IMR-90 (cell line): ENCODE data around the gene KIF25. TPM values are rescaled to one million over a fixed set of nuclear protein-coding genes. Genes with fewer than 3 reads are reported as not detected.

Source experiments
- ATAC-seq: fragments of 200-7000 bp; cut with Tn5 transposase; 2 replicates; pipeline ENCODE4 v1.9.1; 2020; ENCODE audit warnings: low read depth, mild to moderate bottlenecking, moderate library complexity
- BruUV-seq: library from RNA; stranded (reverse); fragments of 400-500 nt; replicated peaks from 2 replicates; lab custom pipeline; 2021; lab: Mats Ljungman, UMichigan
- CTCF ChIA-PET: fragments of 300-600 bp; formaldehyde crosslinking; extraction: SDS; loops from one replicate; lab custom pipeline; 2021; ENCODE audit warnings: antibody characterized with exemption; lab: Yijun Ruan, JAX
- POLR2A ChIA-PET: fragments of 300-600 bp; sonication (Branson Sonifier 250); formaldehyde crosslinking; loops from one replicate; lab custom pipeline; 2022; ENCODE audit warnings: antibody characterized with exemption; ENCODE audit not compliant: unreplicated experiment; lab: Charles Lee
- DNase-seq: peaks from one replicate; pipeline ENCODE4 v3.0.0; 2013
- H2AFZ ChIP-seq: replicated peaks from 2 replicates; pipeline ENCODE3; 2013; ENCODE audit warnings: low read length, mild to moderate bottlenecking; ENCODE audit not compliant: poor library complexity
- H2AK5ac ChIP-seq: 2 replicates; pipeline ENCODE4 v1.6.1; 2013; ENCODE audit warnings: low read depth, low read length, inconsistent platforms
- H2AK9ac ChIP-seq: replicated peaks from 2 replicates; pipeline ENCODE3; 2013; ENCODE audit warnings: mild to moderate bottlenecking, low read depth, low read length, moderate library complexity; ENCODE audit not compliant: poor library complexity
- H2BK120ac ChIP-seq: 2 replicates; pipeline ENCODE4 v1.6.1; 2013; ENCODE audit warnings: low read depth, low read length, inconsistent platforms
- H2BK15ac ChIP-seq: 3 replicates; pipeline ENCODE4 v1.6.1; 2013; ENCODE audit warnings: low read depth, low read length, inconsistent platforms
- H2BK20ac ChIP-seq: 2 replicates; pipeline ENCODE4 v1.6.1; 2013; ENCODE audit warnings: low read depth, mild to moderate bottlenecking, inconsistent platforms, low read length, moderate library complexity
- H2BK5ac ChIP-seq: 2 replicates; pipeline ENCODE4 v1.6.1; 2013; ENCODE audit warnings: mild to moderate bottlenecking, low read depth, low read length, inconsistent platforms; ENCODE audit not compliant: poor library complexity, severe bottlenecking
- H3K14ac ChIP-seq: replicated peaks from 2 replicates; pipeline ENCODE4 v1.6.1; 2013; ENCODE audit warnings: low read depth, low read length, inconsistent platforms
- H3K18ac ChIP-seq: 2 replicates; pipeline ENCODE4 v1.6.1; 2013; ENCODE audit warnings: low read depth, low read length, control low read depth
- H3K23ac ChIP-seq: 2 replicates; pipeline ENCODE4 v1.6.1; 2013; ENCODE audit warnings: low read depth, low read length, inconsistent platforms
- H3K27ac ChIP-seq: 2 replicates; pipeline ENCODE4 v1.5.1; 2013; ENCODE audit warnings: mild to moderate bottlenecking, control low read depth, low read length; ENCODE audit not compliant: insufficient read depth
- H3K27me3 ChIP-seq: 2 replicates; pipeline ENCODE4 v1.6.1; 2013; ENCODE audit warnings: low read length; ENCODE audit not compliant: control insufficient read depth, insufficient read depth
- H3K36me3 ChIP-seq: 2 replicates; pipeline ENCODE4 v1.6.1; 2013; ENCODE audit warnings: low read length, mixed read lengths; ENCODE audit not compliant: control insufficient read depth, insufficient read depth
- H3K4ac ChIP-seq: 2 replicates; pipeline ENCODE4 v1.6.1; 2013; ENCODE audit warnings: low read depth, low read length, inconsistent platforms
- H3K4me1 ChIP-seq: 2 replicates; pipeline ENCODE4 v1.6.1; 2013; ENCODE audit warnings: low read length, mixed read lengths; ENCODE audit not compliant: control insufficient read depth, insufficient read depth
- H3K4me2 ChIP-seq: 2 replicates; pipeline ENCODE4 v1.6.1; 2013; ENCODE audit warnings: low read depth, mild to moderate bottlenecking, control low read depth, low read length, moderate library complexity
- H3K4me3 ChIP-seq: 2 replicates; pipeline ENCODE4 v1.5.1; 2013; ENCODE audit warnings: low read depth, mild to moderate bottlenecking, control low read depth, low read length, moderate library complexity; ENCODE audit not compliant: insufficient read depth
- H3K56ac ChIP-seq: 2 replicates; pipeline ENCODE4 v1.6.1; 2013; ENCODE audit warnings: low read length, inconsistent platforms; ENCODE audit not compliant: insufficient read depth; ENCODE audit errors: extremely low read depth
- H3K79me1 ChIP-seq, 2 experiments: 2 replicates each; pipeline ENCODE4 v1.6.1; 2013; ENCODE audit warnings: low read length in 2 of 2, inconsistent platforms in 1 of 2, low read depth in 1 of 2
- H3K9ac ChIP-seq: 2 replicates; pipeline ENCODE4 v1.6.1; 2013; ENCODE audit warnings: low read depth, low read length, control low read depth
- H3K9me1 ChIP-seq: 2 replicates; pipeline ENCODE4 v1.6.1; 2013; ENCODE audit warnings: low read length, inconsistent platforms; ENCODE audit not compliant: insufficient read depth
- H3K9me3 ChIP-seq: 2 replicates; pipeline ENCODE4 v1.6.1; 2013; ENCODE audit warnings: low read length; ENCODE audit not compliant: control insufficient read depth, insufficient read depth
- H4K20me1 ChIP-seq: 2 replicates; pipeline ENCODE4 v1.6.1; 2013; ENCODE audit warnings: low read length, inconsistent platforms; ENCODE audit not compliant: insufficient read depth
- H4K5ac ChIP-seq: 2 replicates; pipeline ENCODE4 v1.6.1; 2013; ENCODE audit warnings: mild to moderate bottlenecking, low read depth, low read length, control low read depth
- H4K8ac ChIP-seq, 2 experiments: 2 replicates each; pipeline ENCODE4 v1.6.1; 2013; ENCODE audit warnings: low read depth in 2 of 2, low read length in 2 of 2, control low read depth in 1 of 2, inconsistent platforms in 1 of 2
- H4K91ac ChIP-seq: 2 replicates; pipeline ENCODE4 v1.6.1; 2013; ENCODE audit warnings: low read depth, low read length, inconsistent platforms; ENCODE audit not compliant: insufficient read depth
- MXI1 ChIP-seq: IDR thresholded peaks from 2 replicates; pipeline ENCODE4 v1.6.1; 2012; ENCODE audit warnings: low read depth, mild to moderate bottlenecking, low read length, moderate library complexity, borderline replicate concordance
- WGBS, 2 experiments: methylation state at CpG; one replicate each; pipeline versions ENCODE4 v1.1.5 to v1.1.7; 2013; ENCODE audit warnings: missing lambda C conversion rate in 2 of 2; ENCODE audit not compliant: insufficient read length in 1 of 2; ENCODE audit errors: extremely low coverage in 2 of 2; 5-methylcytosine and 5-hydroxymethylcytosine counted together
- dilution Hi-C: fragments of 300-500 bp; cut with HindIII; formaldehyde crosslinking; loops from one replicate; pipeline ENCODE4 v1.14.3; 2018; ENCODE audit warnings: low sequenced_read_pairs; ENCODE audit not compliant: unreplicated experiment
- in situ Hi-C: fragments of 300-500 bp; cut with MboI; formaldehyde crosslinking; loops from 3 replicates; pipeline ENCODE4 v1.14.3; 2019; ENCODE audit warnings: low sequenced_read_pairs, inconsistent platforms, mixed read lengths
- intact Hi-C: fragments of 100-400 bp; cut with micrococcal nuclease; formaldehyde crosslinking; loops from 2 replicates; pipeline ENCODE4 v1.10.0; 2022
- polyA plus RNA-seq, 3 experiments: library from polyadenylated mRNA; depleted of rRNA; stranded (reverse); fragments of >200 nt; gene quantifications; 2 replicates each; pipeline ENCODE4 v1.2.3, GENCODE V29; 2012; ENCODE audit warnings: low replicate concordance in 1 of 3
- total RNA-seq: library from RNA; depleted of rRNA; stranded (reverse); fragments of >200 nt; gene quantifications from 2 replicates; pipeline ENCODE4 v1.2.3, GENCODE V29; 2012

Gene KIF25
- total and polyA plus RNA-seq, 2 of the 4 experiments (the other 2 are of a cell fraction), result not detected

DNA sequence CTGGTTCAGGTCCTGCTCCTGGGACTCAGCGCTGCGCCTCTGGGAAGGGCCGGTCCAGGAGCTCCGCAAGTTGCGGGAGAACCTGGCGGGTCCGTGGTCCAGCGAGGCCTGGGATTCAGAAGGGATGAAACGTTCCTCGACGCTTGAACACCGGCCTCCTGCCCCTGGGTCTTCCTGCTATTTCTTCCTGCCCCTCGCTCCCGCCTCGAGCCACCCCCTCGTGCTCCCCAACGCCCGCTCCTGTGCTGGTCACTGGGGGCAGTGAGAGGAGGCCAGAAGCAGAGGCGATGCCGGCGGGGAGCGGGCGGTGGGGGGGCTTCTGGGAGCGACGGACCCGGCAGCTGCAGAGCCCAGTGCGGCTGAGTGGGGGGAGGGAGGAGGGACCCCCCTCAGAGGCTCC is 20.8 kb upstream of the KIF25 start:
- Histone ChIP-seq H3K18ac (no peak overlapping the region), H3K9me1 (peaks cover 2% of the 10 kb centered on the region; the same call in 1 of the 2 replicates), H3K23ac (no peak overlapping the region), H4K5ac (no peak overlapping the region), H3K4ac (no peak overlapping the region), H2BK20ac (no peak overlapping the region), H2AFZ (no peak overlapping the region), H3K4me2 (no peak overlapping the region), H3K14ac (no peak overlapping the region), H3K79me1 (no peaks in the 10 kb centered on the region), H3K56ac (no peak overlapping the region), H2AK9ac (no peak overlapping the region), H4K91ac (no peak overlapping the region), H4K8ac (no peak overlapping the region), H3K9ac (no peak overlapping the region), H3K4me3 (no peak overlapping the region), H2BK15ac (no peak overlapping the region), H2BK5ac (no peak overlapping the region), H3K4me1 (peaks cover 4% of the 10 kb centered on the region; the same call in 1 of the 2 replicates), H3K36me3 (no peaks in the 10 kb centered on the region), H2AK5ac (no peak overlapping the region), H3K27ac (no peak overlapping the region), H4K20me1 (no peaks in the 10 kb centered on the region), H3K27me3 (peaks cover 2% of the 10 kb centered on the region; the same call in 1 of the 2 replicates), H3K9me3 (no peaks in the 10 kb centered on the region), H2BK120ac (no peak overlapping the region)
- in situ Hi-C loops (no loop called here), dilution Hi-C loops (no loop called here), intact Hi-C loops (no loop called here)
- BruUV-seq, result no TSS peak
- POLR2A ChIA-PET, result no interaction called here
- TF ChIP-seq MXI1, result no peak
- ATAC-seq, result no peak
- 100% methylated on average over 5 of the region's 27 CpGs; no CpG with 5 or more reads in 1 of the 2 experiments for WGBS, 2 experiments
- CTCF ChIA-PET, result no interaction called here
- no peak for DNase-seq
